GM19328 (cell line): ENCODE data around the gene HLA-B.

Experiments
- ATAC-seq: cut with Tn5 transposase; IDR thresholded peaks from one replicate; pipeline ENCODE4 v1.9.1; 2021; ENCODE audit warnings: mild to moderate bottlenecking, moderate library complexity; ENCODE audit not compliant: unreplicated experiment

Gene HLA-B

DNA sequence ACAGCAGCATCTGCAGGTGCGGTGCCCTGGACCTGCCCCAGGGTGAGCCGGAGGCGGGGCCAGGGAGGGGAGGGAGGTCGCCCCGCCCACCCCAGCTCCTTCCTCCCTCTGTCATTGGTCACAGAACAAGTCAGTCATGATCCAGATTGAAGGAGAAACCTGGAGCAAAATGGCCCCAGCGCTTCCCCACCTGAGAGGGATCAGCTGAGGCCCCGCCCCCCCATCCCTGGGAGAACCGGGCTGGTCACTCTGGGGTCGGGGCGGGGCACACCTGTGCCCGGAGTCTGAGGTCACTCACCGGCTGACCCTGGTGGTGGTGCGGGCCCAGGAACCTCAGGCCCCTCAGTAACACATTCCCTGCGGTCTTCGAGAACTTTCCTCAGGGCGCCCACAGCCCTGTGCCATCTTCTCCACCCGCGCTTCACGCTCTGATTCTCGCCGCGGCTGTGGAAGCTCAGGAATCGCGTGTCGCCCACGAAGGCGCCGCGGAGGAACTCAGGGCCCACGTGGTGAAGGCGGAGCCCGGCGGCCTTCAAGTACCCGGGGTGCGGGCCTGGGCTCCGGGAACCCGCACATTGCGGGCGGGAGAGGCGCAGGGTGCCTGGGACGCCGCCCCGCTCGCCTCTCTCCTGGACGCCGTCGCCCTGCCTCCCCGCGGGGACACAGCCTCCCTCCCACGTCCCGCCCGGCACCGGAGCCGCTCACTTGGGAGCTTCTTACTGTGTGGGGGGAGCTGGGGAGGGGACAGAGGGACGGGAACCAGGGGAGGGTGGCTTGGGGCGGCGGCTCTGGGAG is 48.7 kb downstream of the HLA-B start:
- no peak for ATAC-seq

- ATAC-seq: no peak
These were observed 49.3 kb downstream of the HLA-B start for GRCh38 chr6:31307669-31308049.

GRCh38 chr6:31305703-31306219 is 51.2 kb downstream of the HLA-B start:
- no peak for ATAC-seq

GRCh38 chr6:31304683-31305082 is 52.3 kb downstream of the HLA-B start:
- no peak for ATAC-seq
